Measurements from ENCODE around the gene OR1N1.

DNA sequence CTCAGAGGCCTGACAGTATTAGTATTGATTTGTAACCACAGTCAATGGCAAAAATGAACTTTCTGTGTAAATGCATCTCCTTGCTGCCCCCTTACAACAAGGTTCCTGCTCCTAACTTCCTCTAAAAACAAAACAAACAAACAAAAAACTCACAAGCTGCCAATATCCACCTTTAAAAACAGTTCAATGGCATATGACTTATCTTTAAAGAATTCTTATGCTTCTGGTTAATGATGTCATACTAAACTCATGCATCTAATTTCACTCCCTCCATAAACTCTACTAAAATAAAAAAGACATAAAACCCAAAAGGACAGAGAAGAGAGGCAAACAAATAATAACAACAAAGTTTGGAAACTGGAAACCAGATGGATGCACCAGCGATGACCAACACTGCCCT, 9.0 kb upstream of the OR1N1 start:
- no peak for TF ChIP-seq POLR2A (IDR thresholded peaks at IDR 0.05; ENCODE audit: low read depth, low read length)
- TF ChIP-seq, protein P1, sequence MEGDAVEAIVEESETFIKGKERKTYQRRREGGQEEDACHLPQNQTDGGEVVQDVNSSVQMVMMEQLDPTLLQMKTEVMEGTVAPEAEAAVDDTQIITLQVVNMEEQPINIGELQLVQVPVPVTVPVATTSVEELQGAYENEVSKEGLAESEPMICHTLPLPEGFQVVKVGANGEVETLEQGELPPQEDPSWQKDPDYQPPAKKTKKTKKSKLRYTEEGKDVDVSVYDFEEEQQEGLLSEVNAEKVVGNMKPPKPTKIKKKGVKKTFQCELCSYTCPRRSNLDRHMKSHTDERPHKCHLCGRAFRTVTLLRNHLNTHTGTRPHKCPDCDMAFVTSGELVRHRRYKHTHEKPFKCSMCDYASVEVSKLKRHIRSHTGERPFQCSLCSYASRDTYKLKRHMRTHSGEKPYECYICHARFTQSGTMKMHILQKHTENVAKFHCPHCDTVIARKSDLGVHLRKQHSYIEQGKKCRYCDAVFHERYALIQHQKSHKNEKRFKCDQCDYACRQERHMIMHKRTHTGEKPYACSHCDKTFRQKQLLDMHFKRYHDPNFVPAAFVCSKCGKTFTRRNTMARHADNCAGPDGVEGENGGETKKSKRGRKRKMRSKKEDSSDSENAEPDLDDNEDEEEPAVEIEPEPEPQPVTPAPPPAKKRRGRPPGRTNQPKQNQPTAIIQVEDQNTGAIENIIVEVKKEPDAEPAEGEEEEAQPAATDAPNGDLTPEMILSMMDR (conservative IDR thresholded peaks at IDR 0.05; ENCODE audit: low read depth, low read length) = no peak
- TF ChIP-seq, protein P2, sequence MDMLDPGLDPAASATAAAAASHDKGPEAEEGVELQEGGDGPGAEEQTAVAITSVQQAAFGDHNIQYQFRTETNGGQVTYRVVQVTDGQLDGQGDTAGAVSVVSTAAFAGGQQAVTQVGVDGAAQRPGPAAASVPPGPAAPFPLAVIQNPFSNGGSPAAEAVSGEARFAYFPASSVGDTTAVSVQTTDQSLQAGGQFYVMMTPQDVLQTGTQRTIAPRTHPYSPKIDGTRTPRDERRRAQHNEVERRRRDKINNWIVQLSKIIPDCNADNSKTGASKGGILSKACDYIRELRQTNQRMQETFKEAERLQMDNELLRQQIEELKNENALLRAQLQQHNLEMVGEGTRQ (IDR thresholded peaks at IDR 0.05; ENCODE audit: low read depth, low read length) = no peak
- TF ChIP-seq CHD1 (IDR thresholded peaks at IDR 0.05; ENCODE audit: low read depth, low read length) = no peak
- TF ChIP-seq, protein P3, sequence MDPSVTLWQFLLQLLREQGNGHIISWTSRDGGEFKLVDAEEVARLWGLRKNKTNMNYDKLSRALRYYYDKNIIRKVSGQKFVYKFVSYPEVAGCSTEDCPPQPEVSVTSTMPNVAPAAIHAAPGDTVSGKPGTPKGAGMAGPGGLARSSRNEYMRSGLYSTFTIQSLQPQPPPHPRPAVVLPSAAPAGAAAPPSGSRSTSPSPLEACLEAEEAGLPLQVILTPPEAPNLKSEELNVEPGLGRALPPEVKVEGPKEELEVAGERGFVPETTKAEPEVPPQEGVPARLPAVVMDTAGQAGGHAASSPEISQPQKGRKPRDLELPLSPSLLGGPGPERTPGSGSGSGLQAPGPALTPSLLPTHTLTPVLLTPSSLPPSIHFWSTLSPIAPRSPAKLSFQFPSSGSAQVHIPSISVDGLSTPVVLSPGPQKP (IDR thresholded peaks at IDR 0.05; ENCODE audit: borderline replicate concordance, low read depth, low read length) = no peak
- TF ChIP-seq RFX5 (IDR thresholded peaks at IDR 0.05; ENCODE audit: low read depth, low read length) = no peak
- TF ChIP-seq MXI1 (IDR thresholded peaks at IDR 0.05; ENCODE audit: borderline replicate concordance, low read depth, low read length) = no peak
- no peak for TF ChIP-seq RAD21 (IDR thresholded peaks at IDR 0.05; ENCODE audit: low read length)
- TF ChIP-seq CEBPB (IDR thresholded peaks at IDR 0.05; ENCODE audit: low read depth, low read length) = no peak
- TF ChIP-seq BHLHE40 (IDR thresholded peaks at IDR 0.05; ENCODE audit: low read depth, low read length) = no peak
- no peak for TF ChIP-seq RCOR1 (IDR thresholded peaks at IDR 0.05; ENCODE audit: insufficient replicate concordance, low read length)
- no peak for TF ChIP-seq MAFK (IDR thresholded peaks at IDR 0.05; ENCODE audit: low read depth, low read length)
